Naive thymus-derived CD8-positive, alpha-beta T cell (primary cell): Measurements from ENCODE around the gene DDR1. TPM values are rescaled to one million over a fixed set of nuclear protein-coding genes. Genes with fewer than 3 reads are reported as not detected.

ENCODE experiments used
- ATAC-seq, 2 donors: fragments of 150-1000 bp; cut with Tn5 transposase in 1 of 2; sonication (Bioruptor Pico), chemical (Tn5 transposase) in 1 of 2; 1 replicate in 1 of 2; 2 replicates in 1 of 2; pipeline ENCODE4 v1.10.0; 2021; ENCODE audit warnings: mild to moderate bottlenecking in 2 of 2, moderate library complexity in 2 of 2
- POLR2A ChIA-PET: fragments of 350-600 bp; sonication (Branson Sonifier 250); formaldehyde crosslinking; loops from one replicate; lab custom pipeline; 2021; ENCODE audit warnings: antibody characterized with exemption; lab: Charles Lee
- DNase-seq, 10 donors: peaks; one replicate each; pipeline versions ENCODE4 v3.0.0 to v3.0.0-alpha.2; 2020 to 2022
- H3K27ac Mint-ChIP-seq, 10 donors: one replicate each; pipeline ENCODE4 v1.8.0; 2020 to 2022; ENCODE audit warnings: mild to moderate bottlenecking in 10 of 10, mixed read lengths in 10 of 10, moderate library complexity in 4 of 10, inconsistent platforms in 1 of 10
- H3K27me3 Mint-ChIP-seq, 5 donors: one replicate each; pipeline ENCODE4 v1.8.0; 2021 to 2022; ENCODE audit warnings: mixed read lengths in 5 of 5
- H3K36me3 Mint-ChIP-seq, 3 donors: one replicate each; pipeline ENCODE4 v1.8.0; 2020 to 2022; ENCODE audit warnings: mixed read lengths in 3 of 3, mild to moderate bottlenecking in 2 of 3, inconsistent platforms in 1 of 3
- H3K4me1 Mint-ChIP-seq, 4 donors: one replicate each; pipeline ENCODE4 v1.8.0; 2021 to 2022; ENCODE audit warnings: mixed read lengths in 4 of 4
- H3K4me3 Mint-ChIP-seq, 10 donors: one replicate each; pipeline ENCODE4 v1.8.0; 2020 to 2022; ENCODE audit warnings: mild to moderate bottlenecking in 10 of 10, mixed read lengths in 10 of 10, moderate library complexity in 6 of 10, inconsistent platforms in 1 of 10
- H3K9me3 Mint-ChIP-seq, 9 donors: one replicate each; pipeline ENCODE4 v1.8.0; 2020 to 2022; ENCODE audit warnings: mixed read lengths in 9 of 9, mild to moderate bottlenecking in 3 of 9, inconsistent platforms in 1 of 9, moderate library complexity in 1 of 9
- polyA plus RNA-seq, 3 donors: library from polyadenylated mRNA; unstranded; fragments of 300-500 nt; fragmentation: Illumina TruSeq; gene quantifications; one replicate each; pipeline ENCODE4 v1.2.3, GENCODE V29; 2021
- total RNA-seq, 8 experiments: library from RNA in 2 of 8; stranded (reverse) in 2 of 8; gene quantifications; one replicate each; pipeline ENCODE4 v1.2.3 and lab custom pipeline; 2021 to 2026

Gene DDR1
- total RNA-seq (10 to 100 TPM; 19.8 to 22.8 TPM), polyA plus RNA-seq (1 to 10 TPM in 2 of 3 donors, under 1 TPM in 1; 0.57 to 5.4 (median 1.5) TPM), total RNA-seq (lab: John Stamatoyannopoulos, UW) (12.3 to 48.4 (median 16.0) reads per million in 6 experiments)

DNA sequence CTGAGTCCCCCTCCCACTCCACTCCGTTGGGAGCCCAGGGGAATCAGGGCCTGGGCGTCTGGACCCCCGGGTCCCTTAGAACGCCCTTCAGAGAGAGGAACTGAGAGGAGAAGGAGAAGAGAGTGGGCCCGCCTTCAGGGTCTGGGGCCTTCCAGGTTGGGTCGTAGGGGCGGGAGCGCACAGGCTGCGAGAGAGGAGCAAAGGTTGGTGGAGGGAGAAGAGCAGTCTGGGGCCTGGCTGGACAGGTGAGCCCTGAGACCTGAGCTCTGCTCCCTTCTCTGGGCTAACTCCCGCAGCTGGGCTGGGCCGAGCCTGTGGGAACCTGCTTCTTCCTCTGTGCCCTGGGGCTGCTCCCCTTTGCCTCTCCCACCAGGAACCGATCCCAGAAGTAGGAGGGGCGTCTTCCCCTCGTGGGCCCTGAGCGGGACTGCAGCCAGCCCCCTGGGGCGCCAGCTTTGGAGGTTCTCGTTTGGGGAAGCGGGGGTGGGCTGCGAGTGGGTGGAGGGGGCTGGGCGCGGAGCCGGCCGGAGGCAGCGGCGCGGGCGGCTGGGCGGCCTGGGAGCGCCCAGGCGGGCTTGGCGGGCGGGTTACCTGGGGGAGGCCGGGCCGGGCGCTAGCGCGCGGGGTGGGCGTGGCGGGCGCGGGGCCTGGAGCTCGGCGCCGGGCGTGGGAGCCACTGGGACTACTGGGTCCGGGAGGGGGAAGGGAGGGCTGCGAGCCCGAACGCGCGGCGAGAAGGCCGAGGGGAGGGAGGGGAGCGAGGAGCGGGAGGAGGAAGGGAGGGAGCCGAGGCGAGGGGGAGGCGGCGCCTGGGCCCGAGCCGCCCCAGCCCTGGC lies at the start of gene DDR1:
TSS of gene DDR1 (plus strand) at position 835 of the 836 bp plus-strand sequence. CDS start 4,211 bp downstream, outside the sequence.
- peaks cover 26 to 44% (median 34%) of the 10 kb centered on the region in 4 donors for H3K4me1 Mint-ChIP-seq
- H3K9me3 Mint-ChIP-seq: no peaks in the 10 kb centered on the region
- peak within 1 kb of the TSS; percentile 70 to 94 (median 86) for H3K4me3 Mint-ChIP-seq
- DNase-seq (peak in 8 of 10 donors; percentile 23 to 71 (median 36)), ATAC-seq (peak; percentile 62 to 65)
- H3K36me3 Mint-ChIP-seq: peaks cover 0 to 3% (median 0%) of the 10 kb centered on the region in 3 donors
- no peaks in the 10 kb centered on the region for H3K27me3 Mint-ChIP-seq
- POLR2A ChIA-PET: interaction anchor here (0.6 to 4.8 kb wide), 13 partner anchors 17 to 163 kb away, joined by 3 to 34 read pairs (median 4); partner anchors contain the start of genes FLOT1, GTF2H4, IER3 and VARS2
- H3K27ac Mint-ChIP-seq: peak within 1 kb of the TSS; percentile 58 to 93 (median 88)

DNA sequence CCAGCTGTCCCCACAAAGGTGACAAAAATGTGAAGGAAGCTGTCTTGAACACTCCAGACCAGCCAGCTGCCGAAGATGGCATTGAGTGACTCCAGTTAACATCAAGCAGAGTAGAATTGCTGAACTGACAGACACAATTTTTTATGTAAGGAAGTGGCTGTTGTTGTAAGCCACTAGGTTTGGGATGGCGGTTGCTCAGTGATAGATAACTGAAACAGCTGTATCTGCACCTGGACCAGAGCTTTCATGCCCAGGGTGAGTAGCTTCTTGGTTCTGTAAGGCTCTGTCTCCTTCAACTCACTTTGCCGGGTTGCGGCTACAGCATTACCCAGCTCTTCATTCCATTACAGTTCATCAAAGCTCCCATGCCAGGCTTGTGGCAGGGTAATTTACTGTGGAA lies 49.7 kb upstream of the DDR1 start:
- Mint-ChIP-seq H3K4me1 (peaks cover 24 to 61% (median 51%) of the 10 kb centered on the region in 4 donors), H3K27ac (peak overlapping the region; percentile 51 to 97 (median 91)), H3K9me3 (no peaks in the 10 kb centered on the region), H3K36me3 (peaks cover 0 to 2% (median 0%) of the 10 kb centered on the region in 3 donors), H3K4me3 (peak overlapping the region in 9 of 10 donors; percentile 0 to 79 (median 71)), H3K27me3 (no peaks in the 10 kb centered on the region)
- DNase-seq (peak in 2 of 10 donors; percentile 39 to 47), ATAC-seq (peak; percentile 66 to 67)
- POLR2A ChIA-PET: interaction anchor here (0.6 to 2.2 kb wide), 4 partner anchors 9 to 79 kb away, joined by 3 to 12 read pairs (median 4); partner anchors contain the start of gene VARS2

DNA sequence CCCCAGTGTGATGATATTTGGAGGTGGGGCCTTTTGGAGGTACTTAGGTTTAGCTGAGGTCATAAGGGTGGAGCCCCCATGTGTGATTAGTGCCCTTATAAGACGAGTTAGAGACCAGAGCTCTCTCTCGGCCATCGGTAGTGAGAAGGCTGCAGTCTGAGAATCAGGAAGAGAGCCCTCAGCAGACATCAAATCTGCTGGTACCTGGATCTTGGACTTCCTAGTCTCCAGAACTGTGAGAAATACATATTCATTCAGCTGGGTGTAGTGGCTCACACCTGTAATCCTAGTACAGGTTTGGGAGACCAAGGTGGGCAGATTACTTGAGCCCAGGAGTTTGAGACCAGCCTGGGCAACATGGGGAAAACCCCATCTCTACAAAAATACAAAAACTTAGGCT lies 48.7 kb upstream of the DDR1 start:
- Mint-ChIP-seq H3K27ac (peak overlapping the region in 6 of 10 donors; percentile 24 to 97 (median 90)), H3K4me1 (peaks cover 18 to 56% (median 45%) of the 10 kb centered on the region in 4 donors), H3K27me3 (no peaks in the 10 kb centered on the region), H3K9me3 (no peaks in the 10 kb centered on the region), H3K4me3 (no peak overlapping the region), H3K36me3 (no peaks in the 10 kb centered on the region)
- POLR2A ChIA-PET: interaction anchor here (0.9 to 2.2 kb wide), 3 partner anchors 8 to 47 kb away, joined by 3 to 12 read pairs (median 3); no protein-coding TSS in a partner anchor
- no peak for ATAC-seq
- no peak for DNase-seq

DNA sequence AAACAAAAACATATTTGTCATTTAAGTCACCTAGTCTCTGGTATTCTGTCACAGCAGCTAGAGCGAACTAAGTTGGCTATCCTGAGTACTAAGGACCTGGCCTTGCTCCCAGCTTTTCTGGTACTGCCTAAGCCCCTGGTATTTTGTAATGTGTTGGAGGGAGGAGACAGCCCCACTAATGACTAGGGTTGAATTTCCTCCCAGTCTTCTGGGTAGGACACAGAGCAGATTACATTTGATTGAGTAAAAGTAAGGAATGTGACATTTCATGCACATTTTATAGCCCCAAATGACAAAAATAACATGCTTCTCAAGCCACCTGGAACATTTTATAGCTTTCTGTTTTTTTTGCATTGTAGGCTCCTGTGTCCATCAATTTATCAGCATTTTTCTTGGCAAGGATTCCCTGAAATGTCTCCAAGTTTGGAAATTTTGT lies 47.9 kb upstream of the DDR1 start:
- no peak for ATAC-seq
- H3K27ac Mint-ChIP-seq: no peak overlapping the region
- peaks cover 12 to 52% (median 38%) of the 10 kb centered on the region in 4 donors for H3K4me1 Mint-ChIP-seq
- DNase-seq: no peak
- POLR2A ChIA-PET: interaction anchor here (0.6 to 1.2 kb wide), 2 partner anchors 14 to 229 kb away, joined by 3 read pairs; no protein-coding TSS in a partner anchor
- H3K36me3 Mint-ChIP-seq: no peaks in the 10 kb centered on the region
- H3K9me3 Mint-ChIP-seq: no peaks in the 10 kb centered on the region
- H3K4me3 Mint-ChIP-seq: no peak overlapping the region
- no peaks in the 10 kb centered on the region for H3K27me3 Mint-ChIP-seq

DNA sequence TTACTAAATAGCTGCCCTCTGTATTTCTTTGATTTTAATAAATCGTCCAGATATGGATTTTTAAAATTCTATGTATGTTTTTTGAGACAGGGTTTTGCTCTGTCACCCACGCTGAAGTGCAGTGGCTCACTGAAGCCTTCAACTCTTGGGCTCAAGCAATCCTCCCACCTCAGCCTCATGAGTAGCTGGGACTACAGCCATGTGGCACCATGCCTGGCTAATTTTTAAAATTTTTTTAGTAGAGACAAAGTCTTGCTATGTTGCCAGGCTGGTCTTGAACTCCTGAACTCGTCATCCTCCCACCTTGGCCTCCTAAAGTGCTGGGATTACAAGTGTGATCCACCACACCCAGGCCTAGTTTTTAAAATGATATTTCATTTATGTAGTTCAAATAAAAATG lies 47.4 kb upstream of the DDR1 start:
- DNase-seq (no peak), ATAC-seq (no peak)
- H3K4me1 Mint-ChIP-seq: peaks cover 8 to 52% (median 34%) of the 10 kb centered on the region in 4 donors
- no peak overlapping the region for H3K4me3 Mint-ChIP-seq
- POLR2A ChIA-PET: no interaction called here
- no peaks in the 10 kb centered on the region for H3K9me3 Mint-ChIP-seq
- no peaks in the 10 kb centered on the region for H3K27me3 Mint-ChIP-seq
- H3K27ac Mint-ChIP-seq: peak overlapping the region in 3 of 10 donors; percentile 59 to 84 (median 59)
- no peaks in the 10 kb centered on the region for H3K36me3 Mint-ChIP-seq

DNA sequence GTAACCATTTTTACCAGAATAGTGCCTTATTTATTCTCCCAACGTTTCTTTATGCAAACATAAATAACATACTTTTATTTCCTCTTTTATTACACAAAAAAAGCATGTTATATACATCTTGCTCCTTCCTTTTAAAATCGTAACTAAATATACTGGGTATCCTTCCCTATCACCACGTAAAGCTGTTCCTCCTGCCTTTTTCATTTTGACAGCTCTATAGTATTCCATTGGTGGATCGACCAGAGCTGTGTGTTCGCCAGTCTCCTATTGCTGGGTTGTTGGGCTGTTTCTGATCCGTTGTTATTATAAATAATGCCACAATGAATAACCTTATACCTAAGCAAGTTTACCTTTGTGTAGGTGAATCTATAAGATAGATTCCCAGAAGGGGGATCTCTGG lies 46.9 kb upstream of the DDR1 start:
- Mint-ChIP-seq H3K9me3 (no peaks in the 10 kb centered on the region), H3K36me3 (no peaks in the 10 kb centered on the region), H3K4me3 (no peak overlapping the region), H3K27me3 (no peaks in the 10 kb centered on the region), H3K4me1 (peaks cover 8 to 51% (median 32%) of the 10 kb centered on the region in 4 donors), H3K27ac (peak overlapping the region in 3 of 10 donors; percentile 59 to 84 (median 59))
- ATAC-seq (no peak), DNase-seq (no peak)
- POLR2A ChIA-PET: interaction anchor here (0.7 kb wide), 1 partner anchor 98 kb away, joined by 3 read pairs; no protein-coding TSS in a partner anchor

DNA sequence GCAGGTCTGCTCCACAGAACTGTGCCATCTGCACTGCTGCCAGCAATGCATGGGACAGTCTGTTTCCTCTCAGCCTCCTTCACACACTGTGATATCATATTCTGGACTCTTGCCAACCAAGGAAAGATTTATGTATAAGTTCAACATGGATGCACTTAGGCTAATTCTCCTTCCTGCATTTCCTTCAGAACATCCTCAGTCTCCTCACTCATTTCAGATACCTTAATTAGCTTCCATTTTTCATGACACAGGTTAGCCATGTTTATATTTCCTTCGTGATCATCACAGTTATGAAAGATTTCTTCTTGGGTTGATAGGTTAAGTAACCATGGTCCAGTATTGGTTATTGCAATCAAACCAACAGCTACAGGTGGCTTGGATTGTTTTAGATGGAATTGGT lies 46.4 kb upstream of the DDR1 start:
- Mint-ChIP-seq H3K36me3 (no peaks in the 10 kb centered on the region), H3K4me1 (peaks cover 10 to 50% (median 33%) of the 10 kb centered on the region in 4 donors), H3K27me3 (no peaks in the 10 kb centered on the region), H3K9me3 (no peaks in the 10 kb centered on the region), H3K27ac (peak overlapping the region in 1 of 10 donors; percentile 3), H3K4me3 (no peak overlapping the region)
- ATAC-seq (no peak), DNase-seq (no peak)
- POLR2A ChIA-PET: interaction anchor here (0.7 kb wide), 1 partner anchor 99 kb away, joined by 3 read pairs; no protein-coding TSS in a partner anchor

DNA sequence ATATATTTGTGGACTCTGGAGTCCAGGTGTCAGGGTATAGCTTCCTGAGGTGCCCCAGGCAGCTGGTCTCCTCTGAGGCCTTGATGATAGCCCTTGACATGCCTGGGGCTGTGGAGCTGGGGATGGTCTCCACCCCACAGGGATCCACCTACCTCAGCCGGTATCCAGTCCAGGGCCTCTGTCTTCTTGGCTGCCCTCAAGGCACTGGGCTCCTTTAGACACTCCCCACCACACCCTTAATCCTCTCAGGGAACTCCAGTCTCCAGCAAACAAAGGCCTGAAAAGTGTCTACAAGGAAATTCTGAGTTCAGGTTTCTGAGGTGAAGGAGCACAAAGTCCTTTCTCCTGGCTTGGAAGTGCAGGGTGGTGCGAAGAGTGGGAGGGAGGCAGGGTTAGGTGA lies 44.6 kb upstream of the DDR1 start:
- ATAC-seq (no peak), DNase-seq (no peak)
- H3K4me1 Mint-ChIP-seq: peaks cover 15 to 45% (median 32%) of the 10 kb centered on the region in 4 donors
- POLR2A ChIA-PET: interaction anchor here (0.6 to 2.0 kb wide), 2 partner anchors 9 to 1191 kb away, joined by 5 to 13 read pairs; no protein-coding TSS in a partner anchor
- no peak overlapping the region for H3K27ac Mint-ChIP-seq
- H3K27me3 Mint-ChIP-seq: peaks cover 0 to 2% (median 0%) of the 10 kb centered on the region in 5 donors
- H3K36me3 Mint-ChIP-seq: no peaks in the 10 kb centered on the region
- no peaks in the 10 kb centered on the region for H3K9me3 Mint-ChIP-seq
- H3K4me3 Mint-ChIP-seq: no peak overlapping the region

DNA sequence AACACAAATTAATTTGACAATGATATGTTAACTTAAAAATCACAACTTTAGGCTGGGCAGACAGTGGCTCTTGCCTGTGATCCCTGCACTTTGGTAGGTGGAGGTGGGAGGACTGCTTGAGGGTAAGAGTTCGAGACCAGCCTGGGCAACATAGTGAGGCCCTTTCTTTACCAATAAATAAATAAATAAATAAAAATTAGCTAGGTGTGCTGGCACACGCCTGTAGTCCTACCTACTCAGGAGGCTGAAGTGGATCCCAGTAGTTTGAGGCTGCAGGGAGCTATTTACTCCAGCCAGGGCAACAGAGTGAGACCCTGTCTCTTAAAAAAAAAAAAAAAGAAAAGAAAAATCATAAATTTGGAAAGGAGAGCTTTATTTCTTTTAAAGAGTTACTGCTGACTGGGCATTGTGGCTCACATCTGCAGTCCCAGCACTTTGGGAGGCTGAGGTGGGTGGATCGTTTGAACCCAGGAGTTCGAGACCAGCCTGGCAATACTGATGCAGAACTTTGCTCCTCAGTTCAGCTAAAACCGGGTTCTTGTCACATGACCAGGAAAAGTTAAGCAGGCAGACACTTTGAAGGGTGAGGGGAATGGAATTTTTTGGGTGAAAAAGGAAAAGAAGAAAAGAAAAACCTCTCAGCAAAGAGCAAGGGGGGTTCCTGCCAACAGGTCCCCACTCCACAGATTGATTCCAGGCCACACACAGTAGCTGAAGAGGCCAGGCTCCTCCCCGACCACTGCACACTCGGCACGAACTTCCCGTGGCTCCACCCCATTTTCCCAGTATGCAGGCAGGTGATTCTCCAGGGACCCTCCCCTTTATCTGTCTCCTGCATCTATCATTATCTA lies 44.0 kb upstream of the DDR1 start:
- H3K4me3 Mint-ChIP-seq: no peak overlapping the region
- no peaks in the 10 kb centered on the region for H3K9me3 Mint-ChIP-seq
- H3K36me3 Mint-ChIP-seq: no peaks in the 10 kb centered on the region
- ATAC-seq (no peak), DNase-seq (no peak)
- POLR2A ChIA-PET: interaction anchor here (0.6 to 2.0 kb wide), 2 partner anchors 10 to 1191 kb away, joined by 5 to 13 read pairs; no protein-coding TSS in a partner anchor
- peaks cover 11 to 39% (median 26%) of the 10 kb centered on the region in 4 donors for H3K4me1 Mint-ChIP-seq
- peaks cover 0 to 3% (median 0%) of the 10 kb centered on the region in 5 donors for H3K27me3 Mint-ChIP-seq
- H3K27ac Mint-ChIP-seq: peak overlapping the region in 2 of 10 donors; percentile 47 to 69

DNA sequence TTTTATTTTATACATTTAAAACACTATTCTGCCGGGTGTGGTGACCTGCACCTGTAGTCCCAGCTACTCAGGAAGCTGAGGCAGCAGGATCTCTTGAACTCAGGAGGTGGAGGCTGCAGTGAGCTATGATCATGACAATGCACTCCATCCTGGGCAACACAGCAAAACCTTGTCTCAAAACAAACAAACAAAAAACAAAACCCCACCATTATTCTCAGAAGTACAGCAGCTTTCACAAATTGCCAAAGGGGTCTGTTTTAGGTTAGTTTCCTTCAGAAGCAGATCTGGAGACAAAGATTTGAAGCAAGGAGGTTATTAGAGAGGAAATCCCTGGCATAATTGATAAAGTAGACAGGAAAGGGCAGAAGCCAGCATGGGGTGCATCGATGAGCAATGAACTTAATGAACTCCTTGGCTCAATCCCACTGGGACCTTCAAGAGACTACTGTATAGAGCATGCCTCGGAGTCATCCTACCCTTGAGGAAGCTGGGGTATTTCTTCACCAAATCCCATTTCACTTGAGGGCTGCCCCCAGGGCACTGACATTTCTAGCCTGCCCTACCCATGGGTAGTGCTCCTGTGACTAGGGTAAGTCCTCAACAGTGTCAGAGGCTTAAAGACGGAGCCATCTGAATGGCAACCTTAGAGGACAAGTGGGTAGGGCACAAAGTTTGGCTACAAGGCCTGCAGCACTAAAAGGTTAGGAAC lies 43.2 kb upstream of the DDR1 start:
- DNase-seq: no peak
- Mint-ChIP-seq H3K9me3 (no peaks in the 10 kb centered on the region), H3K27ac (peak overlapping the region in 3 of 10 donors; percentile 43 to 69 (median 60)), H3K4me3 (no peak overlapping the region), H3K4me1 (peaks cover 11 to 35% (median 22%) of the 10 kb centered on the region in 4 donors), H3K27me3 (peaks cover 0 to 3% (median 0%) of the 10 kb centered on the region in 5 donors), H3K36me3 (no peaks in the 10 kb centered on the region)
- POLR2A ChIA-PET: interaction anchor here (0.6 to 2.0 kb wide), 2 partner anchors 11 to 57 kb away, joined by 7 to 13 read pairs; no protein-coding TSS in a partner anchor
- ATAC-seq: no peak
